GM21825 (cell line): Measurements from ENCODE around the gene GPATCH1.

Experiments
- ATAC-seq: cut with Tn5 transposase; IDR thresholded peaks from one replicate; pipeline ENCODE4 v1.9.1; 2021; ENCODE audit warnings: mild to moderate bottlenecking, moderate library complexity; ENCODE audit not compliant: unreplicated experiment

GPATCH1 gene

GRCh38 chr19:33063753-33064457 is 17.1 kb upstream of the GPATCH1 start:
- ATAC-seq, result no peak

DNA sequence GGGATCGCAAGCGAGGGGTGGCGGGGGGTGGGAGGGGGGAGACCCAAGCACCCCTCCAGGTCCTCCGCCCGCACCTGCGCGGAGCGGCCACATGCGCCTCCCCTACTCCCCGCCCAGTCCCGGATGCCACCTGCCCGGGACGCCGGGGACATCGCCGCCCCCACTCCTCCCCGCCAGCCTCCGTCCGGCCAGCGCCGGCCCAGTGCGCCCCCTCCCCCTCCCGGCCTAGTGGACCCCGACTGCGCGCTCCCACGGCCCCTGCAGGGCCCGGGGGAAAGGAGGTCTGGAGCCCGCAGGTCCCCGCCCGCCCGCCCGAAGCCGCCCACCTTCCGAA is 16.6 kb upstream of the GPATCH1 start:
- ATAC-seq, result peak; percentile 47

DNA sequence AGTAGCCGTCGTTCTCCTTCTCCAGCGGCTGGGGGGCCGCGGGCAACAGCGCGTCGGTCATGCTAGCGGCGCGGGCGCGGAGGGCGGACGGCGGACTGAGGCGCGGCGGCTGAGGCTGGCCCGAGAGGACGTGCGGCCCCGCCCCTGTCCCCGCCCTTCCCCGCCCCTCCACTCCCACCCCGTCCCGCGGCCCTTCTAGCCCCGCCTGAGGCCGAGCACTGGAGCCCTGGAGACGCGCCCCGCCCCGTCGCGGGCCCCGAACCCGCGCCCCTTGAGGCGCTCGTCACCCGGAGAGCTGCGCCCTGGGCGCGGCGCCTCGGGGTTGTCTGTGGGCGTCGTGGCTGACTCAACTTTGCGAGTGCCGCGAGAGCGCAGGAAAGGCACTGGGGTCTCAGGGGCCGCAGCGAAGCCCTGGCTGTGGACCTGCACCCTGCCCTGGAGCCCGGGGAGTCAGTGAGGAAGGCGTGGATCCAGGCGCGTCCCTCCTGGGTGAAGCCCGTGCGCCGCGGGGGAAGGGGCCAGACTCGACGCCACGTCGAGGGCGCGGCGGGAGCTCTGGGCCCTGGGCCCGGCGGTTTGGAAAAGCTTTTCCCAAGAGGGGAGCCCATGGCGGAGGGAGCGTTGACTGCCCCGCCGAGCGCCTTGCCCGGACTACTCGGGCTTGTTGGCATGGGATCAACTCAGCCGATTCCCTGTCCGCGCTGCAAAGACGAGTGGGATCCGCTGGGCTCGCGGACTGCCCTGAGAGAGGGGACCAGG is 16.0 kb upstream of the GPATCH1 start, which contains the start of gene RHPN2:
TSS of gene RHPN2 (minus strand) at position 97 of the 759 bp plus-strand sequence. CDS start at position 61, 36 bp downstream.
- ATAC-seq, result peak; percentile 70

DNA sequence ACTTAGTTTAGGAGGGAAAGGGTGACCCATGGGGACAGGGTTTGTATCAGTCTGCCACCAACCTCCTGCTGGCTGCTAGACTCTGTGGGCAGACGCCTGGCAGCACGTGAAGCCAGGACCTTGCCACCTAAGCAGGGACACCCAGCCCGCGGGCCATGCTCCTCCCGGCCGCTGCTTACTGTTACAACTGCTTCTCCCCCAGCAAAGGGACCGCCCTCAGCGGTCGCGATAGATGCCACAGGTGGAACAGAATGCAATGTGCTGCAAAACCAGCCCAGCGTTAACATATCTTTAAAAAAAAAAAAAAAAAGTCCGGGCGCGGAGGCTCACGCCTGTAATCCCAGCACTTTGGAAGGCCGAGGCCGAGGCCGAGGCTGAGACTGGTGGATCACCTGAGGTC is 14.4 kb upstream of the GPATCH1 start:
- no peak for ATAC-seq

GRCh38 chr19:33067121-33067520 is 13.9 kb upstream of the GPATCH1 start:
- no peak for ATAC-seq

DNA sequence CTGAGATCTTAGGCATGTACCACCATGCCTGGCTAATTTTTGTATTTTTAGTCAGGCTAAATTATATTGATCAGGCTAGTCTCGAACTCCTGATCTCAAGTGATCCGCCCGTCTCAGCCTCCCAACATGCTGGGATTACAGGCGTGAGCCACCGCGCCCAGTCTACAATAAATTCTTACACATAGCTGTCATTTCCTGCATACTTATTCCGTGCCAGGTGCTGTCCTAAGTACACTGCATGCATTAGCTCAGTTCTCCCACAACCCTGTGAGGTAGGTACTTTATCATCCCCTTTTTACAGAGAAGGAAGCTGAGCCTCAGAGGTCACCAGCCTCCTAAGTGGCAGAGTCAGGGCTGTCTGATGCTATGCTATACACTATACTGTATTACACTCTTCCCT is 9.1 kb upstream of the GPATCH1 start:
- ATAC-seq, result no peak

GRCh38 chr19:33075519-33075918 is 5.5 kb upstream of the GPATCH1 start:
- no peak for ATAC-seq

- ATAC-seq, result no peak
Measured at GRCh38 chr19:33085570-33086128, 4.7 kb downstream of the GPATCH1 start.

DNA sequence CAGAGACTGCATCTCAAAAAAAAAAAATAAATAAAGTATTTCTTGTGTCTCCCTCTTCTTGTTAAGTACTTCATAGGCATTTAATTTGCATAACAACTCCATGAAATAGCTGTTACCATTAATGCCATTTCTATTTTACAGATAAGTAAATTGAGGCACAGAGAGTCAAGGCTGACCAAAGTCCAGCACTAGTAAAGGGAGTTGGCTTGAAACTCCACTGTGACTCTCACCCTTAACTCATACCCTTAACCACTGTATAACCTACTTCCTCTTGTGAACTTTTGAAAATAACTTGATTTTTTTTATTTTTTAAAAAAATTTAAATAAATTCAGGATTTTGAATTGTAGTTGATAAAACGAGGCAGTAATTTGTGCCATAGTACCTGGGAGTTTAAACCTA is 6.0 kb downstream of the GPATCH1 start:
- ATAC-seq, result no peak

DNA sequence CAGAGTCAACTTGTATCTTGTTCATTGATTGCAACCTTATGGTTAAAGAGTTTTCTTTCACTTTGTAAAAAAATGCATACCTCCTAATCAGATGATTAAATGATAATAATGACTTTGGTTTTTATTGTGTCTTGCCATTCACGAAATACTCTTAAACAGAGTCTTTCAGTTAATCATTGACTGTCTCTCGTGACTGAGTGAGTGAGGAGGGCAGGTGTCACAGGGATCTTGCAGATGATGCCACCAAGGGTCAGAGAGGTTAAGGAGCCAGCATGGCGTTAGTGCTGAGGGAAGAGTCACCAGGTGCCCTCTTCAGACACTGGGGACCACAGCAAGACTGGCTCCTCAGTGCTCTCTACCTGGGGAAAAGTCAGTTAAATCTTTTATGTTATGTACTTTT is 8.0 kb downstream of the GPATCH1 start:
- no peak for ATAC-seq

DNA sequence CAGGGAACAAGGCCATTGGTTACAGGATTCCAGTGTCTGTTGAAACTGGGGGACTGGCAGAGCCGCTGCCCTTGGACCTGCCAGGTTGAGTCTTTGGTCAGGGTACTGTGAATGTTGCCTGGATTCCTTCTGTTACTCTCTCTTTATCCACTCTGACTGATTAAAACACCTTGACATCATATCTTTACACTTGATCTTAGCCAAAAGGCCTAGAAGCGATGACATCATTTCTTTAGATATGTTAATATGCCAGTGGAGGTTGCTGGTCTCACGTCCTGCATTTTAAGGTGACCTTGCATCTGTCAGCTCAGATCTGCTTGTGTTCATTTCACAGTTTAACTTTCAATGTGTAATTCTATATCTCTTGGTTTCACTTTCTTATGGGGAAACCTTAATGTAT is 9.2 kb downstream of the GPATCH1 start:
- no peak for ATAC-seq

DNA sequence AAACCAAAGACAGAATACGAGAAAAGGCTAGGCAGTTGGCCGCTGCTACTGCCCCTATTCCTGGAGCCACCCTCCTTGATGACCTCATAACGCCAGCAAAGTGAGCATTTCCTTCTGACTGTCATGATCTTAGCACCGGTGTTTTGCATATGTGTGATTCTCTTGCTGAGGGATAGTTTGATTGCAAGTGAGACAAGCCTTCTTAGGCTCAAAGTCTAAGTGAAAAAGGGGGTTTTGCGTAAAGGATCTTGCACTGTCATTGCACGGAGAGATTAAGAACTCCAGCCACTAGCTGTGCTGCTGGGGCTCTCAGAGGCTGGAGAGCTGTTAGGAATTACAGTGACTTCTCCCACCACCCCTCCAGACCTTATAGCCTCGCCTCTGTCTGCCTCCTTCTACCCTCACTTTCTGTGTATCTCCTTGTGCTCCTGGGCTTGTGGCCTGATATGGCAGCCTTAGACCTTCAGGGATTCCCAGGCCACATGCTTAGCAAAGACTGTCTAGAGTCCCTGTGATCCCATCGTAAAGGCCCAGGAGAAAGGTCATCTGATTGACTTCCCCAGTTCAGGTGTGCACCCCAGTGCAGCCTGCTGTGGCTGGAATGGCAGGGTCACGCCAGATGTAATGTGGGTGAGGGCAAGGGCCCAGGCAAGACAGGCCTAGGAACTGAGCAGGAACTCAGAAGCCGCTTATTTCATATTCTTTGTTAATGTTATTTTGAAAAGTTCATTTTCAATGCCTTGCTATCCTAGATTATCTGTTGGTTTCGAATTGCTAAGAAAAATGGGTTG is 12.6 kb downstream of the GPATCH1 start:
- ATAC-seq, result no peak

DNA sequence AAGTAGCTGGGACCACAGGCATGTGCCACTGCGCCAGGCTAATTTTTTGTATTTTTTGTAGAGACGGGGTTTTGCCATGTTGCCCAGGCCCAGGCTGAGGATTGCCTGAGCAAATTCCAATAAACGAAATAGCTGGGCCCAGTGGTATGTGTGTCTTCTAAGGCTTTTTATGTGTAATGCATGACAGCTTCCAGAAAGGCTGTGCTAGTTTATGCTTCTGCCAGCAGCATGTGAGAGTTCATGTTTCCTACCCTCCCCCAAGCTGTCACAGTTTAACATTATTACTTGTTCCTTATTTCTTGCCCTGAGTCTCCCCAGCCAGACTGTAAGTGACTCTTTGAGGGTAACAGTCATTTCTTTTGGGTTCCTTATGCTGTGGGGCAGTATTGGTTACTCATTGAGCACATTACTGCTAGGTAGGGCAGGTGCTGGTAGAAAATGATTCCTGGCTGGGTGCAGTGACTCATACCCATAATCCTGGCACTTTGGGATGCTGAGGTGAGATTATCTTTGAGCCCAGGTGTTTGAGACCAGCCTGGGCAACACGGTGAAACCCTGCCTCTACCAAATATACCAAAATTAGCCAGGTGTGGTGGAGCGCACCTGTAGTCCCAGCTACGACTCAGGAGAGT is 13.6 kb downstream of the GPATCH1 start:
- ATAC-seq, result no peak

DNA sequence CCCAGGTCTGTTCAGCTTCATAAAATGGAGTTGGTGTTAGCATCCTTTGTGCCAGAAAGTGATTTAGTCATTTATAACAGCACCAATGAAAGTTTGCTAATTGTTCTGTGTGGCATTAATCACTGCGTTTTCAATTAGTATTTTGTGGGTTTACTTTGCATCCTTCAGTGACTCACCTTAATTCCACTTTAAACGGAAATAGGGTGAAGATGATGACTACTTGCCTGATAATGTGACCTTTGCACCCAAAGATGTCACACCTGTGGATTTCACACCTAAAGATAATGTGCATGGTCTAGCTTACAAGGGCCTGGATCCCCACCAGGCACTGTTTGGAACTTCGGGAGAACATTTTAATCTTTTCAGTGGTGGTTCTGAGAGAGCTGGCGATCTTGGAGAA is 15.0 kb downstream of the GPATCH1 start:
- ATAC-seq, result no peak

- ATAC-seq, result no peak
Measured at GRCh38 chr19:33098055-33098534, 17.1 kb downstream of the GPATCH1 start.

DNA sequence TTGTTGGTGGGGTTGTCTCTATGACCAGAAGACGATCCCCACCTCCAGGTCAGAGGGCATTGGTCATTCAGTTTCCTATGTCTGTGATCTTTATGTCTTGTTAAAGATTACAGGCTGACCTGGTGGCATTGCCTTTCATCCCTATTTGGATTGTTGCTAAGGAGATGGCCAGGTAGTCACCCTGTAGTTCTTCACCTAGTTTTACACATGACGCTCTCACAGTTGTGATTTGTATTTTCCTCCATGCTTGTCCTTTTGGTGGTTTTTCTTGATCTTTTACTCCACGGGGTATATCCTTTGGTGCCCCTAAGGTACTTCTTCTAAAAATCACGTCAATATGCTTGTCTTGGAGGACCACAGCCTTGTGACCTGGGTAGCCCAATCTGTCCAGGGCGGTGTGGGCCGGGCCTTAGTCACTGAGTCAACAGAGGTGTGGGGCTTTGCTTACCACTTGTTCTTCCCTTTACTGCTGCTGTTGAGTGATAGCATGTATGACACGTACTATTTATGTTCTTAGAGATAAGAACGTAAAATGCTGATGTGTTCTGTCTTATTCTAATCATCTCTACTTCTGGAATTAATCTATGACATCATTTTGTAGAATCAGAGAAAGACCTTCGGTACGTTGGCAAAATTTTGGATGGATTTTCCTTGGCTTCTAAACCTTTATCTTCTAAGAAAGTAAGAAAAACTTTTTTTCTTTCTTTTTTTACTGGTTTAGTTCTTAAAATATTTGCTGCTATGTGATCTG is 20.1 kb downstream of the GPATCH1 start:
- no peak for ATAC-seq

- no peak for ATAC-seq
Measured at GRCh38 chr19:33102893-33103292, 21.9 kb downstream of the GPATCH1 start.

GRCh38 chr19:33108161-33108560 is 27.2 kb downstream of the GPATCH1 start:
- no peak for ATAC-seq

GRCh38 chr19:33110137-33110910 is 29.3 kb downstream of the GPATCH1 start:
- ATAC-seq, result no peak
